ENCODE results near the gene PTPRD.

The PTPRD gene

GRCh38 chr9:8401961-8402705 is 2210.7 kb downstream of the PTPRD start:
- H3K36me3 ChIP-seq (ENCODE audit: control insufficient read depth, insufficient read depth, low read length): no peaks in the 10 kb centered on the region
- no peaks in the 10 kb centered on the region for H3K9me3 ChIP-seq (ENCODE audit: control insufficient read depth, low read length)
- no peaks in the 10 kb centered on the region for H3K4me1 ChIP-seq (ENCODE audit: control insufficient read depth, insufficient read depth, low read length, poor library complexity, severe bottlenecking)
- no CpG with 5 or more reads among the region's 6 CpGs for WGBS, 2 experiments (ENCODE audit: insufficient coverage in 2 of 2)
- H3K27ac ChIP-seq (ENCODE audit: low read depth, low read length, severe bottlenecking): no peak overlapping the region
- H3K4me3 ChIP-seq (ENCODE audit: extremely low read depth, insufficient read depth, low read length, poor library complexity, severe bottlenecking): no peak overlapping the region

DNA sequence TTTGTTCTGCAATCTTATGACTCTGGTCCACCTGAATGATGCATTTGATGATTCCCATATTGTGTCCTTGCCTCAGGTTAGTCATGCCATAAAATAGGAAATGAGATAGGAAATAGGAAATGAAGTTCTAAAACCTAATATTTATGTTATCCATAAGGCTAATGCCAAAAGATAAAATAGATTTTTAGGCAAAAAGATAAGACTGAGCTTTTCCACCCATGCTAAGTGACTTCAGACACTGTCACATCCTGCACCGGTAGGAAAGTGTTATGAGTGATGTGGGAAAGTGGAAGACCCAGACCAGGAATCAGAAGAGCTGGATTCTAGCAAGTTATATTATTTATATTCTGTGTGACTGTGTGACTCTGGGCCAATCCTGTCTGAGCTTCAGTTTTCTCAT is 2212.4 kb downstream of the PTPRD start:
- H3K4me1 ChIP-seq (ENCODE audit: control insufficient read depth, insufficient read depth, low read length, poor library complexity, severe bottlenecking): no peaks in the 10 kb centered on the region
- H3K4me3 ChIP-seq (ENCODE audit: extremely low read depth, insufficient read depth, low read length, poor library complexity, severe bottlenecking): no peak overlapping the region
- no peaks in the 10 kb centered on the region for H3K9me3 ChIP-seq (ENCODE audit: control insufficient read depth, low read length)
- WGBS, 2 experiments (ENCODE audit: insufficient coverage in 2 of 2): no CpG with 5 or more reads among the region's 1 CpG
- no peaks in the 10 kb centered on the region for H3K36me3 ChIP-seq (ENCODE audit: control insufficient read depth, insufficient read depth, low read length)
- no peak overlapping the region for H3K27ac ChIP-seq (ENCODE audit: low read depth, low read length, severe bottlenecking)

DNA sequence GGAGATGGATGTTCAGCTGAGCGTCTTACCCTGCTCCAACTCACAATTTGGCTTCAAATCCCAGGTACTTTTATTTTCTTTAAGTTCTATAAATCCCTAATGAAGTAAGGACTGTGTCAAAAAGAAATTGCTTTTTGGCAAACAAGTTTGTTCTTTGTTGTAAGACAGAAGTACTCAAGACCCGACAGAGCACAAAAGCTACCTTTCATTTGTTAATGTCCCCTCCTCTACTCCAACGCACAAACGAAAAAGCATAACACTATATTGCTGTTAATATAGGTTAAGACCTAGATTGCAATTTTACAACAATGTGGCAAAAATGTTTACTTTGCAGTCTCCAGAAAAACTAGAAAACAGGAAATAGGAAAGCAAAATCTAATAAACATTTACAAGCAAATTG is 2217.8 kb downstream of the PTPRD start:
- H3K36me3 ChIP-seq (ENCODE audit: control insufficient read depth, insufficient read depth, low read length): no peaks in the 10 kb centered on the region

DNA sequence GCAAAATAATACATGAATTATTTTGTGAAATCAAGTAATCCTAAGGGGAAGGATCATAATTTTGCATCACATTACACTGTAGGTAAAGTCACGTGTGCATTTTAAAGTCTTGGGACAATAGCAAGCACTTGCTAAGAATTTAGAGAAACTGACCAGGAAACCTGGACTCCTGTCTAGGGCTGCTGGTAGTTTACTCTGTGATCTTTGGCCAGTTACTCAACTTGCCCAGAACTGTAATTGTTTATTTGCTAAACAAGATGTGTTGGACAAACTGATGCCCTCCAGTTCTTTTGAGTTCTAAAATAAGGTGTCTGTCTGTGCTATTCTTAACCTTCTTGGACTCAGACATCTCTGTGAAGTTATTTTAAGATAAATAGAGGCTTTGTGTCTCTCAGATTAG is 2218.5 kb downstream of the PTPRD start:
- WGBS, 2 experiments (ENCODE audit: insufficient coverage in 2 of 2): 100% methylated on average over 1 of the region's 1 CpG; no CpG with 5 or more reads in 1 of the 2 experiments

More for the DNA sequence above, 2217.8 kb downstream of the PTPRD start:
- Histone ChIP-seq H3K4me3 (ENCODE audit: extremely low read depth, insufficient read depth, low read length, poor library complexity, severe bottlenecking) (no peak overlapping the region), H3K27ac (ENCODE audit: low read depth, low read length, severe bottlenecking) (no peak overlapping the region), H3K9me3 (ENCODE audit: control insufficient read depth, low read length) (no peaks in the 10 kb centered on the region), H3K4me1 (ENCODE audit: control insufficient read depth, insufficient read depth, low read length, poor library complexity, severe bottlenecking) (no peaks in the 10 kb centered on the region)
- WGBS, 2 experiments (ENCODE audit: insufficient coverage in 2 of 2): no CpG with 5 or more reads among the region's 4 CpGs

DNA sequence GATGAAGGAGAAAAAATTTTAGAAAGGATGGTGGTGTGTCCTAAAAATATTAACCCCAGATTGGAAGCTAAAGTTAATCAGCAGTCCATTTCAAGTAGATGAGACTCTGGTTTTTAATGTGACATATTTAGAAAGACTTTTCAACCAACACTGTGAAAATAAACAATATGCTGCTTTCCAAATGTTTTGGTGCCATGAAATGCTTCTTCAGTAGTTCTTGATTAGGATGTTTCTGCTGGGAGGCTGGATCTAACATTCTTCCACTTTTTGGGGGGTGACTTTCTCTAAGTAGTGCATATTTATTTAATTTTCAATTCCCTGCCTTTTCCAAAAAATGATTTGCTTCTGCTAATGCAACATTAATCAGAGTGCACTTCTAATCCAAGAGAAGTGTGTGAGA is 2219.9 kb downstream of the PTPRD start:
- Histone ChIP-seq H3K9me3 (ENCODE audit: control insufficient read depth, low read length) (no peaks in the 10 kb centered on the region), H3K4me3 (ENCODE audit: extremely low read depth, insufficient read depth, low read length, poor library complexity, severe bottlenecking) (no peak overlapping the region), H3K4me1 (ENCODE audit: control insufficient read depth, insufficient read depth, low read length, poor library complexity, severe bottlenecking) (peaks cover 3% of the 10 kb centered on the region), H3K36me3 (ENCODE audit: control insufficient read depth, insufficient read depth, low read length) (peaks cover 5% of the 10 kb centered on the region), H3K27ac (ENCODE audit: low read depth, low read length, severe bottlenecking) (no peak overlapping the region)

More for the DNA sequence above, 2218.5 kb downstream of the PTPRD start:
- Histone ChIP-seq H3K4me1 (ENCODE audit: control insufficient read depth, insufficient read depth, low read length, poor library complexity, severe bottlenecking) (peaks cover 1% of the 10 kb centered on the region), H3K9me3 (ENCODE audit: control insufficient read depth, low read length) (no peaks in the 10 kb centered on the region), H3K36me3 (ENCODE audit: control insufficient read depth, insufficient read depth, low read length) (no peaks in the 10 kb centered on the region), H3K4me3 (ENCODE audit: extremely low read depth, insufficient read depth, low read length, poor library complexity, severe bottlenecking) (no peak overlapping the region), H3K27ac (ENCODE audit: low read depth, low read length, severe bottlenecking) (no peak overlapping the region)

DNA sequence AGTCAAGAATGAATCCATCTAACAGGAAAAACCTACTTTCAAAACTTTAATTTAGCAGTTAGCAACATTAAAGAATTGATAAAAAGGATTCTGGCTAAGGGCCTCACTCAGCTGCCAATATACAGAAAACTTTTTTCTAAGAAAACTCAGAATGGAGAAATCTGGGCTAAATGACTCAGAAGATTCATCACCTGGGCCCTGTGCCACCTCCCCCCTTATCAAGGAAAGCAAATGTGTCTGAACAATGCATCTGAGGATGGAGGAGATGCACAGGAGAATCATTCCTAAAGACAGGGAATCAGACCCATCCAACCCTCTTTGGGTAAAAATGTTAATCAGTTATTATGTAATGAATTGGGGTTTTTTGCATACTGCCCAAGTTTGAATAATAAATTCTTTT is 2221.2 kb downstream of the PTPRD start:
- H3K4me3 ChIP-seq (ENCODE audit: extremely low read depth, insufficient read depth, low read length, poor library complexity, severe bottlenecking): no peak overlapping the region
- peaks cover 5% of the 10 kb centered on the region for H3K36me3 ChIP-seq (ENCODE audit: control insufficient read depth, insufficient read depth, low read length)
- H3K27ac ChIP-seq (ENCODE audit: low read depth, low read length, severe bottlenecking): no peak overlapping the region
- no peaks in the 10 kb centered on the region for H3K9me3 ChIP-seq (ENCODE audit: control insufficient read depth, low read length)
- H3K4me1 ChIP-seq (ENCODE audit: control insufficient read depth, insufficient read depth, low read length, poor library complexity, severe bottlenecking): peaks cover 3% of the 10 kb centered on the region

- Histone ChIP-seq H3K27ac (ENCODE audit: low read depth, low read length, severe bottlenecking) (no peak overlapping the region), H3K4me1 (ENCODE audit: control insufficient read depth, insufficient read depth, low read length, poor library complexity, severe bottlenecking) (peaks cover 3% of the 10 kb centered on the region), H3K36me3 (ENCODE audit: control insufficient read depth, insufficient read depth, low read length) (peaks cover 6% of the 10 kb centered on the region), H3K9me3 (ENCODE audit: control insufficient read depth, low read length) (no peaks in the 10 kb centered on the region), H3K4me3 (ENCODE audit: extremely low read depth, insufficient read depth, low read length, poor library complexity, severe bottlenecking) (no peak overlapping the region)
- WGBS, 2 experiments (ENCODE audit: insufficient coverage in 2 of 2): 100% methylated on average over 2 to 3 of the region's 4 CpGs
Observed at GRCh38 chr9:8391132-8391531, 2221.7 kb downstream of the PTPRD start.

DNA sequence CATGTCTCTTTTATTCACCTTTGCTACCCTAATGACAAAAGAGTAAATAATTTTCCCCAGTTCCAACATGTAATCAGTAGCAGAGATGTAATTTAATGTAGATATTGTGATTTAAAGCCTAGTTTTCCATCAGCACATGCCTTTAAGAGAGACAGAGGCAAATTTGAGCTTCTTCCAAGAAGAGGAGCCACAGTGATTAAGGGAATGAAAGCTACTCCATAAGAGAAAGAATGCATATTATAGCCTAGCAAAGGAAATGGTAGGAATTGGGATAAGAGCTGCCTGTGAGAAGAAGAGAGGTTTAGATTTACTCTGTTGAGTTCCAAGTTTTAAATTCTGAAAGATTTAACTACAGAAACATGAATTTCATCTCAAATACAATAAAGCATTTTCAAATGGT is 2222.2 kb downstream of the PTPRD start:
- Histone ChIP-seq H3K4me3 (ENCODE audit: extremely low read depth, insufficient read depth, low read length, poor library complexity, severe bottlenecking) (no peak overlapping the region), H3K36me3 (ENCODE audit: control insufficient read depth, insufficient read depth, low read length) (peaks cover 9% of the 10 kb centered on the region), H3K9me3 (ENCODE audit: control insufficient read depth, low read length) (no peaks in the 10 kb centered on the region), H3K4me1 (ENCODE audit: control insufficient read depth, insufficient read depth, low read length, poor library complexity, severe bottlenecking) (peaks cover 3% of the 10 kb centered on the region), H3K27ac (ENCODE audit: low read depth, low read length, severe bottlenecking) (no peak overlapping the region)

- peaks cover 9% of the 10 kb centered on the region for H3K36me3 ChIP-seq (ENCODE audit: control insufficient read depth, insufficient read depth, low read length)
- no peak overlapping the region for H3K27ac ChIP-seq (ENCODE audit: low read depth, low read length, severe bottlenecking)
- 79% methylated on average over 2 of the region's 3 CpGs; no CpG with 5 or more reads in 1 of the 2 experiments for WGBS, 2 experiments (ENCODE audit: insufficient coverage in 2 of 2)
- no peaks in the 10 kb centered on the region for H3K9me3 ChIP-seq (ENCODE audit: control insufficient read depth, low read length)
- peaks cover 3% of the 10 kb centered on the region for H3K4me1 ChIP-seq (ENCODE audit: control insufficient read depth, insufficient read depth, low read length, poor library complexity, severe bottlenecking)
- H3K4me3 ChIP-seq (ENCODE audit: extremely low read depth, insufficient read depth, low read length, poor library complexity, severe bottlenecking): no peak overlapping the region
Observed at GRCh38 chr9:8389531-8389930, 2223.3 kb downstream of the PTPRD start.

DNA sequence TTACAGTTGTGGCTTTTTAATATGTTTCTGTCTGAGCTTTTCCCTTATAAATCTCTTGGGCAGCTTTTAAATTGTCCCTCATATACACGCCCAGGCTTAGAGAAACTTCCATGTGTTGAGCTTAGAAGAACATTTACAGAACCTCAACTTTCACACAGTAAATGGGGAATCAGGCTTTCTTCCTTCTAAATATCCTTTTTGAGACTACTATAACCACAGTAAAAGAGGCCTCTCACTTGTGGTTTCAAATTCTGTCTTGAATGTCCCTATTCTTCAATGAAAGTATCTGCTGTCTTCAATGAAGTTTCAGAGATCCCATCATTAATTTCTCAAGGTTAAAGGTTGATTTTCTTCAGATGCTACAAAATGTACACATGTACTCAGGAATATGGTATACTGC is 2224.7 kb downstream of the PTPRD start:
- no peaks in the 10 kb centered on the region for H3K9me3 ChIP-seq (ENCODE audit: control insufficient read depth, low read length)
- H3K27ac ChIP-seq (ENCODE audit: low read depth, low read length, severe bottlenecking): no peak overlapping the region
- H3K36me3 ChIP-seq (ENCODE audit: control insufficient read depth, insufficient read depth, low read length): peaks cover 9% of the 10 kb centered on the region
- no CpG with 5 or more reads among the region's 1 CpG for WGBS, 2 experiments (ENCODE audit: insufficient coverage in 2 of 2)
- peaks cover 3% of the 10 kb centered on the region for H3K4me1 ChIP-seq (ENCODE audit: control insufficient read depth, insufficient read depth, low read length, poor library complexity, severe bottlenecking)
- no peak overlapping the region for H3K4me3 ChIP-seq (ENCODE audit: extremely low read depth, insufficient read depth, low read length, poor library complexity, severe bottlenecking)

GRCh38 chr9:8384091-8384490 is 2228.7 kb downstream of the PTPRD start:
- Histone ChIP-seq H3K4me1 (ENCODE audit: control insufficient read depth, insufficient read depth, low read length, poor library complexity, severe bottlenecking) (no peaks in the 10 kb centered on the region), H3K27ac (ENCODE audit: low read depth, low read length, severe bottlenecking) (no peak overlapping the region), H3K9me3 (ENCODE audit: control insufficient read depth, low read length) (no peaks in the 10 kb centered on the region), H3K4me3 (ENCODE audit: extremely low read depth, insufficient read depth, low read length, poor library complexity, severe bottlenecking) (no peak overlapping the region), H3K36me3 (ENCODE audit: control insufficient read depth, insufficient read depth, low read length) (peaks cover 9% of the 10 kb centered on the region)
- 86 to 100% methylated on average over 1 to 2 of the region's 3 CpGs for WGBS, 2 experiments (ENCODE audit: insufficient coverage in 2 of 2)

All from mesodermal cell (in vitro differentiated cells).